Keratinocyte (primary cell): ENCODE data around the gene KCNN2. TPM values are rescaled to one million over a fixed set of nuclear protein-coding genes. Genes with fewer than 3 reads are reported as not detected.

Experiments used
- DNase-seq: peaks from one replicate; pipeline ENCODE4 v3.0.0-alpha.2; 2011; ENCODE audit warnings: low read depth, missing footprints, low spot score
- FAIRE-seq: peaks from 2 replicates; lab custom pipeline; 2011; peaks lifted over from hg19 to GRCh38; lab: Jason Lieb, UNC
- H2AFZ ChIP-seq: 2 replicates; pipeline ENCODE4 v1.6.0; 2012; ENCODE audit warnings: low read length, control low read depth, inconsistent platforms; ENCODE audit not compliant: control insufficient read depth
- H3K27ac ChIP-seq: 2 replicates; pipeline ENCODE4 v1.5.1; 2011; ENCODE audit warnings: low read length; ENCODE audit not compliant: control insufficient read depth, insufficient read depth
- H3K27me3 ChIP-seq: 3 replicates; pipeline ENCODE4 v1.6.0; 2011; ENCODE audit warnings: low read length; ENCODE audit not compliant: control insufficient read depth, insufficient read depth; ENCODE audit errors: extremely low read depth
- H3K36me3 ChIP-seq, 2 experiments: 2 replicates in 1 of 2; 3 replicates in 1 of 2; pipeline ENCODE4 v1.5.1; 2011; ENCODE audit warnings: low read length in 2 of 2, mild to moderate bottlenecking in 1 of 2; ENCODE audit not compliant: control insufficient read depth in 2 of 2, insufficient read depth in 2 of 2; ENCODE audit errors: extremely low read depth in 1 of 2
- H3K4me1 ChIP-seq: 3 replicates; pipeline ENCODE4 v1.5.1; 2011; ENCODE audit warnings: low read length; ENCODE audit not compliant: control insufficient read depth, insufficient read depth; ENCODE audit errors: extremely low read depth
- H3K4me2 ChIP-seq: 3 replicates; pipeline ENCODE4 v1.6.0; 2011; ENCODE audit warnings: low read depth, low read length; ENCODE audit not compliant: control insufficient read depth, insufficient read depth; ENCODE audit errors: extremely low read depth
- H3K4me3 ChIP-seq, 3 experiments: fragments of 200-600 bp in 1 of 3; sonication (generic) in 1 of 3; 2 replicates in 2 of 3; 3 replicates in 1 of 3; pipeline ENCODE4 v1.5.1; 2011 to 2016; ENCODE audit warnings: low read length in 3 of 3, mild to moderate bottlenecking in 3 of 3, control low read depth in 2 of 3, inconsistent platforms in 1 of 3, low read depth in 1 of 3, mixed read lengths in 1 of 3, mixed run types in 1 of 3, moderate library complexity in 1 of 3; ENCODE audit not compliant: control insufficient read depth in 2 of 3, insufficient read depth in 2 of 3; ENCODE audit errors: extremely low read depth in 1 of 3
- H3K79me2 ChIP-seq: 2 replicates; pipeline ENCODE4 v1.6.0; 2012; ENCODE audit warnings: low read length; ENCODE audit not compliant: control insufficient read depth, insufficient read depth
- H3K9ac ChIP-seq: 3 replicates; pipeline ENCODE4 v1.6.0; 2011; ENCODE audit warnings: low read length; ENCODE audit not compliant: control insufficient read depth, insufficient read depth; ENCODE audit errors: extremely low read depth
- H3K9me1 ChIP-seq: 3 replicates; pipeline ENCODE4 v1.6.0; 2011; ENCODE audit warnings: low read length; ENCODE audit not compliant: control insufficient read depth, insufficient read depth; ENCODE audit errors: extremely low read depth
- H3K9me3 ChIP-seq: 2 replicates; pipeline ENCODE4 v1.5.1; 2012; ENCODE audit warnings: low read depth, low read length; ENCODE audit not compliant: control insufficient read depth
- H4K20me1 ChIP-seq: 3 replicates; pipeline ENCODE4 v1.6.0; 2011; ENCODE audit warnings: low read length; ENCODE audit not compliant: control insufficient read depth, insufficient read depth; ENCODE audit errors: extremely low read depth
- EZH2 ChIP-seq: IDR thresholded peaks from one replicate; pipeline ENCODE4 v1.6.1; 2012; ENCODE audit warnings: inconsistent platforms, mild to moderate bottlenecking, low read length, moderate library complexity
- dilution Hi-C: fragments of 300-500 bp; cut with MboI; formaldehyde crosslinking; loops from one replicate; pipeline ENCODE4 v1.7.0; 2020; ENCODE audit warnings: low sequenced_read_pairs; ENCODE audit not compliant: extremely low pct_ligation_motif_present
- polyA plus RNA-seq, 5 experiments: library from polyadenylated mRNA; depleted of rRNA in 3 of 5; stranded (reverse) in 3 of 5; stranded (forward) in 1 of 5; unstranded in 1 of 5; fragments of >200 nt; gene quantifications; 1 replicate in 1 of 5; 2 replicates in 3 of 5; 3 replicates in 1 of 5; pipeline versions ENCODE4 v1.2.1 to v1.2.3, GENCODE V29; 2011 to 2012; ENCODE audit warnings: missing spikeins in 2 of 5, low read depth in 1 of 5, low replicate concordance in 1 of 5
- TF ChIP-seq, protein P1 (sequence below), 3 experiments: IDR thresholded peaks in 1 of 3; conservative IDR thresholded peaks in 1 of 3; optimal IDR thresholded peaks in 1 of 3; 2 replicates in 2 of 3; 3 replicates in 1 of 3; pipeline versions ENCODE3 to v1.5.1; 2011; ENCODE audit warnings: low read length in 3 of 3, mild to moderate bottlenecking in 3 of 3, moderate library complexity in 2 of 3, control low read depth in 1 of 3, inconsistent platforms in 1 of 3; ENCODE audit not compliant: insufficient read depth in 2 of 3; ENCODE audit errors: extremely low read depth in 1 of 3

Gene KCNN2
- polyA plus RNA-seq, 1 donor (not counting 4 experiments of a cell fraction or from before 2014, with no cell fraction given), result 0.09 TPM

DNA sequence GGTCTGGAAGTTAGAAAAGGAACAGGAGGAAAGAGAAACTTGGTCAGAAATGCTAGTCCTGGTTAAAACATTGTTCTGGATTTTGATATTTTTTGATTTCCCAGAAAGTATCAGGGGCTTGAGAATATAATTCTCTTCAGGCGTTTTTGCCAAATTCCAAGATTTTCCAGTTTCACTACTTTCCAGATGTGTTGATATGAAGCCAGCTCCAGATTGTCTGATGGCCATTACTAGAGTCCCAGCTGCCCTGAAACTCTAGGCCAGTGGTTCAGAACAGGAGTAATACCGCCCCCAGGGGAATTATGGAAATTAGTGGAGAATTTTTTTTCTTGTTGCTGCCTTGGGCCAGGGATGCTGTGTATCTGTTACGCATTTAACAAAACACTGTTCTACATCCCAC, 88.6 kb downstream of the KCNN2 start:
- Histone ChIP-seq H3K4me2 (no peak overlapping the region), H2AFZ (no peak overlapping the region), H3K79me2 (no peaks in the 10 kb centered on the region), H3K4me3 (no peak overlapping the region), H3K27ac (no peak overlapping the region), H4K20me1 (no peaks in the 10 kb centered on the region), H3K9me3 (no peaks in the 10 kb centered on the region), H3K4me1 (no peaks in the 10 kb centered on the region), H3K9me1 (no peaks in the 10 kb centered on the region), H3K9ac (no peak overlapping the region), H3K36me3 (no peaks in the 10 kb centered on the region), H3K27me3 (no peaks in the 10 kb centered on the region)
- DNase-seq, result no peak
- FAIRE-seq, result no peak
- TF ChIP-seq EZH2, result no peak
- TF ChIP-seq, protein P1, sequence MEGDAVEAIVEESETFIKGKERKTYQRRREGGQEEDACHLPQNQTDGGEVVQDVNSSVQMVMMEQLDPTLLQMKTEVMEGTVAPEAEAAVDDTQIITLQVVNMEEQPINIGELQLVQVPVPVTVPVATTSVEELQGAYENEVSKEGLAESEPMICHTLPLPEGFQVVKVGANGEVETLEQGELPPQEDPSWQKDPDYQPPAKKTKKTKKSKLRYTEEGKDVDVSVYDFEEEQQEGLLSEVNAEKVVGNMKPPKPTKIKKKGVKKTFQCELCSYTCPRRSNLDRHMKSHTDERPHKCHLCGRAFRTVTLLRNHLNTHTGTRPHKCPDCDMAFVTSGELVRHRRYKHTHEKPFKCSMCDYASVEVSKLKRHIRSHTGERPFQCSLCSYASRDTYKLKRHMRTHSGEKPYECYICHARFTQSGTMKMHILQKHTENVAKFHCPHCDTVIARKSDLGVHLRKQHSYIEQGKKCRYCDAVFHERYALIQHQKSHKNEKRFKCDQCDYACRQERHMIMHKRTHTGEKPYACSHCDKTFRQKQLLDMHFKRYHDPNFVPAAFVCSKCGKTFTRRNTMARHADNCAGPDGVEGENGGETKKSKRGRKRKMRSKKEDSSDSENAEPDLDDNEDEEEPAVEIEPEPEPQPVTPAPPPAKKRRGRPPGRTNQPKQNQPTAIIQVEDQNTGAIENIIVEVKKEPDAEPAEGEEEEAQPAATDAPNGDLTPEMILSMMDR (optimal IDR thresholded peaks at IDR 0.05 in 1 of 3, IDR thresholded peaks at IDR 0.05 in 1 of 3, conservative IDR thresholded peaks at IDR 0.05 in 1 of 3; ENCODE audit: extremely low read depth in 1 of 3, insufficient read depth in 2 of 3, low read length in 3 of 3), result no peak
- dilution Hi-C loops, result loop anchor here (25.0 kb wide), 1 partner anchor 363 kb away; no protein-coding TSS in a partner anchor

DNA sequence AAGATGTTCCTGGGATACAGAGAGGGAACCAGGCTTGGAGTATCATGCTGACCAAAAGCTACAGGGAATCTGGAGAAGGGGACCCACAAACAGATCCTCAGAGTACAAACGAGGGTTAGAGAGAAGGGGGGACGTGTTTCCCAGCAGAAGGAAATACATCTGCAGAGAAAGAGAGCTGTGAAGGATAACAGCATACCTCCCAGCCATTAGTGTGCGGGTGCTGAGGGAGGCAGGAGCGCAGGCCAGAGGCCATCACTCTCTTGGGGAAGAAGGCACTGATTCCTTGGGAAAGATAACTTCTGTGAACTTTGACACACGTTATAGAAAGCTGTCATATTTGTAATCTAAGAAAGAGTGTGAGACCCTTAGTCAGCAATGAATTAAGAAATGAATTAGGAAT, 96.9 kb downstream of the KCNN2 start:
- dilution Hi-C loops, result loop anchor here (25.0 kb wide), 1 partner anchor 371 kb away; no protein-coding TSS in a partner anchor

More for the DNA sequence above, 96.9 kb downstream of the KCNN2 start:
- Histone ChIP-seq H2AFZ (no peak overlapping the region), H3K36me3 (no peaks in the 10 kb centered on the region), H3K9ac (no peak overlapping the region), H3K4me1 (no peaks in the 10 kb centered on the region), H3K79me2 (no peaks in the 10 kb centered on the region), H3K27me3 (no peaks in the 10 kb centered on the region), H3K4me3 (no peak overlapping the region), H3K4me2 (no peak overlapping the region), H3K9me1 (no peaks in the 10 kb centered on the region), H3K27ac (no peak overlapping the region), H3K9me3 (no peaks in the 10 kb centered on the region), H4K20me1 (no peaks in the 10 kb centered on the region)
- TF ChIP-seq, protein P1 (optimal IDR thresholded peaks at IDR 0.05 in 1 of 3, IDR thresholded peaks at IDR 0.05 in 1 of 3, conservative IDR thresholded peaks at IDR 0.05 in 1 of 3; ENCODE audit: extremely low read depth in 1 of 3, insufficient read depth in 2 of 3, low read length in 3 of 3), result no peak
- TF ChIP-seq EZH2, result no peak
- FAIRE-seq, result no peak
- DNase-seq, result no peak
